Liver (tissue), 3 donors: ENCODE measurements around the gene PAPPA.

ENCODE experiments used
- CTCF ChIP-seq: fragments of 150-350 bp; IDR thresholded peaks from 2 replicates; pipeline ENCODE4 v1.5.1; 2017; ENCODE audit warnings: improper control_type of control experiment, low read depth, low read length; ENCODE audit not compliant: missing input control
- FOXA2 ChIP-seq: IDR thresholded peaks from 2 replicates; pipeline ENCODE4 v1.6.1; 2016; ENCODE audit warnings: antibody characterized with exemption
- JUND ChIP-seq, 2 donors: IDR thresholded peaks; 2 replicates each; pipeline ENCODE4 v1.6.1; 2016; ENCODE audit warnings: antibody characterized with exemption in 2 of 2
- MAX ChIP-seq: IDR thresholded peaks from 2 replicates; pipeline ENCODE4 v1.6.1; 2016; ENCODE audit warnings: antibody characterized with exemption
- SP1 ChIP-seq: IDR thresholded peaks from 2 replicates; pipeline ENCODE4 v1.6.1; 2018; ENCODE audit warnings: antibody characterized with exemption, mild to moderate bottlenecking
- YY1 ChIP-seq: IDR thresholded peaks from 2 replicates; pipeline ENCODE4 v1.6.1; 2016; ENCODE audit warnings: antibody characterized with exemption, mild to moderate bottlenecking
- donor health status: healthy.
- donor health status: healthy.

- no peak for TF ChIP-seq CTCF
- no peak for TF ChIP-seq JUND (IDR thresholded peaks at IDR 0.05)
- no peak for TF ChIP-seq SP1
- TF ChIP-seq MAX, result no peak
- no peak for TF ChIP-seq FOXA2
- no peak for TF ChIP-seq YY1
Observed at GRCh38 chr9:116147821-116148220, 5.8 kb upstream of the PAPPA start.
